Activated CD4-positive, alpha-beta T cell treated with anti-CD3 and anti-CD28 coated beads, Interleukin-2, amount 50 U/mL, for 48 hours (primary cell): ENCODE data around the gene SPECC1.
A peak's percentile ranks its signal among the peaks of the same experiment; 100 is the strongest.
"Not testable (repeated sequence)": the region's sequence is repeated elsewhere in the genome, so short reads cannot be mapped to it uniquely, and the experiment has no call there.

Source experiments
- DNase-seq, 2 experiments: peaks; one replicate each; pipeline ENCODE4 v3.0.0-alpha.2; 2020

SPECC1 gene

DNA sequence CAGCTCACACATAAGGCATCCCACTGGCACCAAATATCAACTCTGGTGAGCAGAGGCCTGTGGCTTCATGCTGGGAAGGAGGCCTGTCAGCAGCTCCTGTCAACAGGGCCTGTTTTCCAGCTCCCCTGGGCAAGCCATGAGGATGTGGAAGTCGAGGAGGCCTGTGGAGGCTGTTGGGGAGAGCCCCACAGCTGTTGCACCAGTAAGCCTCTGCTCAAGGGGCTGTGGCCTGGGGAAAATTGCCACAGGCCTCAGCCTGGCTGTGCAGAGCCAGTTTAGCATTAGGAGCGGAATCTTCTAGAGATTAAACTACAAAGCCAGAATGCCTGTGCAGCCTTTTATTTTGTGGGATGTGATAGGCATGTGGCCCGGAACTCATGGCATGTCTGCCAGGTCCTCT is 202.1 kb downstream of the SPECC1 start:
- no peak for DNase-seq

- DNase-seq = no peak
Observed at GRCh38 chr17:20213449-20213848, 204.3 kb downstream of the SPECC1 start.

- no peak for DNase-seq
Observed at GRCh38 chr17:20214794-20215193, 205.6 kb downstream of the SPECC1 start.

GRCh38 chr17:20216154-20216815 is 207.1 kb downstream of the SPECC1 start:
- no peak for DNase-seq

DNA sequence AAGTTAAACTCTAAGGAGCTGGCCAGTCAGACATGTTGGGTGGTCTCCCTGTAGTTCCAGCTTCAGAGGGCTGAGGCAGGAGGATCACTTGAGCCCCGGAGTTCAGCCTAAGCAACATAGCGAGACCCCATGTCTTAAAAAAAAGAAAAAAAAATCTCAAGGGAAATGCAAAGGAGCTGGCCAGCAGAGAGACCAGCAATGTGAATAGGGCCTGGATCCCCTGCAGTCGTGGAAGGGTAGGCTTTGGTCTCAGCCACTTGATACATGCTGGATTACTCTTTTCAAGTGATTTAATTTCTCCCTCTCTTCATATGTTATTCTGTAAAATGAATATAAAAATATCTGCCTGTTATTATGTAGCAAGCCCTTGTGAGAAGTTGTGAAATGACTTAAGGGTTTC is 207.7 kb downstream of the SPECC1 start:
- DNase-seq = no peak

DNA sequence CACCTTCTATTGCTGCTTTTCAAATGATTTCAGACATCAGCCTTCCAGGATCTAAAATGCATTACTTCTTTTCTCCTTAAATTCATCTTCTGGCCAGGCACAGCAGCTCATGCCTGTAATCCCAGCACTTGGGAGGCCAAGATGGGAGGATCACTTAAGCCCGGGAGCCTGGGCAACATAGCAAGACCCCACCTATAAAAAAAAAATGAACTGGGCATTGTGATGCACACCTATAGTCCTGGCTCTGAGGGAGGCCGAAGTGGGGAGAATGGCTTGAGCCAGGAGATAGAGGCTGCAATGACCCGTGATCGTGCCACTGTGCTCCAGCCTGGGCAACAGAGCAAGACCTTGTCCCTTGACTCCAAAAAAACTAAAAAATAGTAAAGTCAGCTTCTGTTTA is 208.5 kb downstream of the SPECC1 start:
- no peak for DNase-seq

DNA sequence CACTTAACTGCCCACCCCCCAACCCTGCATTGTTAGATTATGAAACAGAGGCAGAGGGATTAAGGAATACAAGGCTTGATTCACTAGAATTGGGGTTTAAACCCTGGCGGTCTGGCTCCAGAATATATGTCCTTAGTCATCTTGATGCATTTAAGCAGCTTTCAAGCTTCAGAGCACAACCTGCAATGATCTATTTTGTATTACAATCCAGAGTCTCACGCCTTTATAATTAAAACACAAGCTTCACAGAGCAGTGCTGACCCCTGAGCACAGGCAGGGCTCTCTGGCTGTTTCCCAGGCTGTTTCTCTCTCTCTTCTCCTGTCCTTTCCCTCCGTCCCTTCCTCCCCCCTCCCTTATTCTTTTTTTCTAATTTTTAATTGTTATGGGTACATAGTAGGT is 209.1 kb downstream of the SPECC1 start:
- DNase-seq = no peak

DNA sequence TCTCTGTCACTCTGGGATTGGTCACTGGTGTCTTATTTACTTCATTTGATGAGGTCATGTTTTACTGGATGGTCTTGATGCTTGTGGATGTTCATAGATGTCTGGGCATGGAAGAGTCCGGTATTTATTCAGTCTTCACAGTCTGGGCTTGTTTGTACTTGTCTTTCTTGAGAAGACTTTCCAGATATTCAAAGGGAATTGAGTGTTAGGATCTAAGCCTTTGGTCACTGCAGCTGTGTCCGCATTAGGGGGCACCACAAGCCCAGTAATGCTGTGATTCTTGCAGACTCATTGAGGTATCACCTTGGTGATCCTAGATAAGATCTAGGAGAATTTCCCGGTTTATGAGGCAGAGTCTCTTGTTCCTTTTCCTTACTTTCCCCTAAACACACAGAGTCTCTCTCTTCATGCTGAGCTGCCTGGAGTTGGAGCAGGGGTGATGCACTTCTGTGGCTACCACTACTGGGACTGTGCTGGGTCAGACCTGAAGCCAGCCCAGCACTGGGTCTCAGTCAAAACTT is 214.7 kb downstream of the SPECC1 start:
- DNase-seq = no peak

DNA sequence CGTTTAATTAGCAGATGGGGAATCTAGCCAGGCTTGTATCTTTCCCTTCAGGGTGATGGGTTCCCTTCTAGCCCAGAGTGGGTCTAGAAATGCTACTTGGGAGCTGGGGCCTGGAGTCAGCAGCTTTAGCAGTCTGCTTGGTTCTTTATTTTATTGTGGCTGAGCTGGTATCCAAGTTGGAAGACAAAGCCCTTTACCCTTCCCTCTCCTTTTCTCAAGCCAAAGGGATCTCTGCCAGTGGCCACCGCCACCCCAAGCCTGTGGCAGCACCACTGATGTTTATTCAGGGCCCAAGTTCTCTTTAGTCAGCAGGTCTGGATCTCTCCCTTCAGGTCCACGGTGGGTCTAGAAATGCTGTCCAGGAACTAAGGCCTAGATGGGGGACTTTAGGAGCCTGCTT is 215.2 kb downstream of the SPECC1 start:
- no peak for DNase-seq

GRCh38 chr17:20225162-20226115 is 216.3 kb downstream of the SPECC1 start:
- no peak for DNase-seq

DNA sequence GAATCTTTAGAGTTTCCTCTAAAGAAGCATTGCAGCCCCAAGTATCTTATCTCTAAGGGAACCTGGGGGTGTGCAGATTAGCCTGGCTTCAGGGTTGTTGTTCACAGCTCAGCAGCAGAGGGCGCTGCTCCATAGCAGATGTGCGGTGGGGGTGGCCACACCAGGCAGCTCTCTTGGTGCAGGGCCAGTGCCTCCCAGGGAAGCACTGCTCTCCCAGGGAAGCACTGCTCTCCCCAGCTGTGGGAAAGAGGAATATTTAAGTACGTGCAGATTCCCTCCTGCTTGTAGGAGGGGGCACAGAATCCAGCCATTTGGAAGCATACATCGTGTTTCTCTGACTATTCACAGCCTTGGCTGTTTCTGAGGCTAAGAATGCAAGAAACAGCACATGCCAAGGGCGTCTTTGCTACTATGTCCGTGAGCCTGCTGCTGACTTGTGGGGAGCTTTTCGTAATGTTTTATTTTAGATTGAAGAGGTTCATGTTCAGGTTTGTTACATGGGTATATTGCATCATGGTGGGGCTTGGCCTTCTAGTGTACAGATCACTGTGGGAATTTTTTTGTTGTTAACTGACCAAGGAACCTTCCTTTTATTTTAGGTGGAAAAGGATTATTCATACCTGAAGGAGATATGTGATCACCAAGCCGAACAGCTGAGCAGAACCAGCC is 217.8 kb downstream of the SPECC1 start:
- peak; percentile 82 to 85 for DNase-seq

GRCh38 chr17:20227720-20228370 is 218.7 kb downstream of the SPECC1 start:
- not testable (repeated sequence) for DNase-seq

DNA sequence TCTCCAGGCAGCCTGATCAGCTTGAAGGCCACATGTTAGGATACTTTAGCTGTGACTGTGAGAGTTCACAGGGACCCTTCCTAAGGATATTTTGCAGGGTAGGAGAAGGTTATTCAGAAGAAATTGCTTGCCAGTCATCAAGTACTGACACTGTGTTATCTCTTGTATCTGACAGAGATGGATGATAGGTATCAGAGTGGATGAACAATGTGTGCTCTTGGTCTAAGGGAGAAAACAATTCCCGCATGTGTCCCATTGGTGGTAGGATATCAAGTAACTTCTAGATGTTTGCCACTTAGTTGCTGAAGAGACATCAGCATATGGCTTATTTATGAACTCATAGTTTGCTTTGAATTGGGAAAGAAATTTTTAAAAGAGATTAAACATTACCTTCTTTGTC is 219.3 kb downstream of the SPECC1 start:
- DNase-seq = no peak

DNA sequence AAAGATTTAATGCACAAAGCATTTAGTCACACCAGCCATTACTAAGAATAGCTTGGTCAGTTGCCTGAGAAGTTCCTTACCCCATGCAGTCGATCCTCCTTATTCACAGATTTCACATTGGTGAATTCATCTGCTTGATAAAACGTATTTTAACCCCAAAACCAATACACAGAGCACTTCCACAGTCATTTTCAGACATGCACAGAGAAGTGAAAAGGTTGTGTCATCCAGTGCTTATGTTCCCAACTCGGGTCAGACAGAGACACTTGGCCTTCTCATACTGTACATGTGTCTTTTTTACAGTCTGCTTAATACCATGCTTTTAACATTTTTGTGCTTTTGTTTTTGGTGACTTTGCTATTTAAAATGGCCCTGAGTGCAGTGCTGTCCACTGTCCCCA is 219.7 kb downstream of the SPECC1 start:
- DNase-seq = no peak

GRCh38 chr17:20230924-20231323 is 221.8 kb downstream of the SPECC1 start:
- DNase-seq = no peak

DNA sequence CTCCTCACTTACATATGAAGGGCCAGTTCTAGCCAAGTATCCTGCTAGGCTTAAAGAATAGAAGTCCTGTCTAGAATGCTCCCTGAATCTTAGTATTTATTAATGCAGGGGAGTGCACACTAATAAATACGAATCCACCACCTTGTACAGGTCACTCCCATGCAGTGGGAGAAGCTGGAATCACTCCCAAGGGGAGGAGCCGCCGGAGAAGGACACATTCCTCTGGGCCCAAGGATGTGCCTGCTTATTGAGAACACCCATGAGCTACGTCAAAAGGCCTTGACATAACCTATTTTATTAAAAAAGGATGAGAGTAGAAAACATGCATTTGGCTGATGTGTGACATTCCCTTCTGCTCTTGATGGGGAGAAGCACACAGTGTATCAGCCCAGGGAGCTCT is 223.5 kb downstream of the SPECC1 start:
- DNase-seq = no peak

GRCh38 chr17:20234276-20234675 is 225.1 kb downstream of the SPECC1 start:
- DNase-seq = peak; percentile 55 to 70

- DNase-seq = no peak
Observed at GRCh38 chr17:20235747-20236146, 226.6 kb downstream of the SPECC1 start.

DNA sequence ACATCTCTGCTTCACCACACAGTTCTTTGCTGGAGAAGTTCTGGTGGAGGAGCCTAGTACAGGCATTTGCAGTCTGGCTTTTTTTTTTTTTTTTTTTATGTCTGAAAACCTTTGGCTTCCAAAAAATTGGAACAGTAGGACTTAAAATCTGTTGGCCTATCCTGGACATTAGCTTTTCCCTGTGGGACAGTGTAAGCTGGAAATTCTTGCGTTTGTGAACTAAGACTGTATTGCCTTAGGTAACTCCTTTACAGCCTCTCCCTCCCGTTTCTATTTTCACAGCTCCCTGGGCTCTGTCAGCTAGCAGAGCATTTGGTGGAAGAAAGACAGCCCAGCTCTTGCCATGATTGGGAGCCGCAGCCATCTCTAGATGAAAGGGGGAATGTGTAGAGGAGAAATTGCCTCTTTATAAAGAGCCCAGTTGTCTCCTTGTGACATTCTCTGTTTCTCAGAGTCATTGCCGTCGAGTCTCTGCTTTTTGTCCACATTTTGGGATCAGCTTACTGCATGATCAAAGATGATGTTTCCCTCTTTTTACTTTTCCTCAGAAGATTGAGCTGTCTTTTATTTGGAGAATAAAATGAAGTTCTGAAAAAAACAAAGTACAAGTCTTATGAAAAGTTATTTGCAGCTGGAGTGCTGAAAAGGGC is 227.5 kb downstream of the SPECC1 start:
- no peak for DNase-seq

DNA sequence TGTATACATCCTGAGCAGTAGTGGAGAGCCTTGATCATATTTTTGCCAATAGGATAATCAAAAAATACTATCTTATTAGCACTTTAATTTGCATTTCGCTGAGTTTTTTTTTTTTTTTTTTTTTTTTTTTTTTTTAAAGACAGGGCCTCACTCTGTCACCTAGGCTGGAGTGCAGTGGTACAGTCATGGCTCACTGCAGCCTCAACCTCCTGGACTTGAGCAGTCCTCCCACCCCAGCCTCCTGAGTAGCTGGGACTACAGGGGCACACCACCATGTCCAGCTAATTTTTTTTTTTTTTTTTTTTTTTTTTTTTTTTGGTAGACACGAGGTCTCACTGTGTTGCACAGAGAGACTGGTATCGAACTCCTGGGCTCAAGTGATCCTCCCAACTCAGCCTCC is 230.6 kb downstream of the SPECC1 start:
- not testable (repeated sequence) for DNase-seq

DNA sequence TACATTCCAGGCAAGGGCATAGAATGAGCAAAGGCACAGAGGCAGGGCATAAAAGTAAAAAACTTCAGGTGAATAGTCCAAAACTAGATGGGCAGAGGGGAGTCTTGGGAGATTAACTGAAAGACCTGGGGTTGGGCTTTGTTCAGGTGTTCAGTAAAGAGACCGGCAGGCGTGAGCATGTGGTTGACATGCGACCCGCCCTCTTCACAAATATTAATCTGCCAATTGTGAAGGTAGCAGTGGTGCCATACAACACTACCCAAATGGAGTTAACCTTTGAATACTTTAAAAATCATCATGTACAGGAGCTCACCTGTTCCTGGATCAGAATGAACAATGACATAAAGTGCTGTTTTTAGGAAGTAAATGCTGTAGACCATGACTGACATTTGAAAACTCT is 232.7 kb downstream of the SPECC1 start:
- DNase-seq = no peak

GRCh38 chr17:20242271-20242670 is 233.1 kb downstream of the SPECC1 start:
- no peak for DNase-seq
